B cell (primary cell): Measurements from ENCODE around the gene CMPK2.

Source experiments
- EZH2 ChIP-seq: IDR thresholded peaks from 2 replicates; pipeline ENCODE4 v1.6.1; 2012; ENCODE audit warnings: borderline replicate concordance, low read depth, mild to moderate bottlenecking, moderate library complexity, low read length; ENCODE audit not compliant: insufficient read depth, poor library complexity, severe bottlenecking
- TF ChIP-seq, protein P1 (sequence below): fragments of 200-600 bp; IDR thresholded peaks from one replicate; pipeline ENCODE4 v1.8.0; 2022; ENCODE audit warnings: antibody characterized with exemption, mild to moderate bottlenecking

DNA sequence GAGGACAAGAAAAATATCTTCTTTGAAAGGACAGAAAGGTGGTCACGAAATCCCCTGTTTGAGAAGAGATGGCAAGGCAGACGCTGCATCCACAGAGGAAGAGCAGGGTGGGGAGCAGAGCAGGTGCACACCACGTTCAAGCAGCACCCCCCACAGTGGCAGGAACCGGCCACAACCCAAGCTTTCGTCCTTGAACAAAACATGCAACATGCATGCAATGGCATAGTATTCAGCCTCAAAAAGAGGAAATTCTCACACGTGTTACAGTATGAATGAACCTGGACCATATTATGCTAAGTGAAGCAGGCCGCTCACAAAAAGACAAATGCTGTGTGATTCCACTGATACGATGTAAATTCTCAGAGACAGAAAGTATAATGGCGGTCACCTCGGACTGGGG is 51.4 kb downstream of the CMPK2 start:
- TF ChIP-seq, protein P1, sequence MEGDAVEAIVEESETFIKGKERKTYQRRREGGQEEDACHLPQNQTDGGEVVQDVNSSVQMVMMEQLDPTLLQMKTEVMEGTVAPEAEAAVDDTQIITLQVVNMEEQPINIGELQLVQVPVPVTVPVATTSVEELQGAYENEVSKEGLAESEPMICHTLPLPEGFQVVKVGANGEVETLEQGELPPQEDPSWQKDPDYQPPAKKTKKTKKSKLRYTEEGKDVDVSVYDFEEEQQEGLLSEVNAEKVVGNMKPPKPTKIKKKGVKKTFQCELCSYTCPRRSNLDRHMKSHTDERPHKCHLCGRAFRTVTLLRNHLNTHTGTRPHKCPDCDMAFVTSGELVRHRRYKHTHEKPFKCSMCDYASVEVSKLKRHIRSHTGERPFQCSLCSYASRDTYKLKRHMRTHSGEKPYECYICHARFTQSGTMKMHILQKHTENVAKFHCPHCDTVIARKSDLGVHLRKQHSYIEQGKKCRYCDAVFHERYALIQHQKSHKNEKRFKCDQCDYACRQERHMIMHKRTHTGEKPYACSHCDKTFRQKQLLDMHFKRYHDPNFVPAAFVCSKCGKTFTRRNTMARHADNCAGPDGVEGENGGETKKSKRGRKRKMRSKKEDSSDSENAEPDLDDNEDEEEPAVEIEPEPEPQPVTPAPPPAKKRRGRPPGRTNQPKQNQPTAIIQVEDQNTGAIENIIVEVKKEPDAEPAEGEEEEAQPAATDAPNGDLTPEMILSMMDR = no peak
- no peak for TF ChIP-seq EZH2
